Adrenal gland (tissue), 12 donors: ENCODE measurements around the gene CTAGE9. TPM values are rescaled to one million over a fixed set of nuclear protein-coding genes. Genes with fewer than 3 reads are reported as not detected.

Source experiments
- DNase-seq, 7 donors: peaks; one replicate each; pipeline ENCODE4 v3.0.0-alpha.2; 2019 to 2020
- H3K27ac ChIP-seq, 5 donors: fragments of 200-600 bp; sonication (generic) in 4 of 5; 1 replicate in 3 of 5; 2 replicates in 2 of 5; pipeline versions ENCODE4 v1.5.1 to v1.8.0; 2016 to 2020; ENCODE audit warnings: mild to moderate bottlenecking in 1 of 5
- H3K27me3 ChIP-seq: fragments of 200-600 bp; 2 replicates; pipeline ENCODE4 v1.8.0; 2021
- H3K36me3 ChIP-seq, 2 donors: fragments of 200-600 bp; replicated peaks in 1 of 2; 1 replicate in 1 of 2; 2 replicates in 1 of 2; pipeline versions ENCODE4 v1.5.1 to v1.8.0; 2018 to 2022
- H3K4me1 ChIP-seq, 2 donors: fragments of 200-600 bp; replicated peaks in 1 of 2; 1 replicate in 1 of 2; 2 replicates in 1 of 2; pipeline versions ENCODE4 v1.5.1 to v1.8.0; 2018 to 2021
- H3K4me3 ChIP-seq, 4 donors: fragments of 200-600 bp; sonication (generic) in 3 of 4; one replicate each; pipeline ENCODE4 v1.5.1; 2016 to 2018
- H3K9me3 ChIP-seq, 3 donors: fragments of 200-600 bp; sonication (generic) in 1 of 3; replicated peaks in 1 of 3; 1 replicate in 2 of 3; 2 replicates in 1 of 3; pipeline versions ENCODE4 v1.5.1 to v1.8.0; 2016 to 2021
- CTCF ChIP-seq, 6 experiments: fragments of 450-650 bp in 4 of 6; fragments of 200-600 bp in 2 of 6; sonication (generic) in 1 of 6; IDR thresholded peaks; 1 replicate in 5 of 6; 2 replicates in 1 of 6; pipeline versions ENCODE4 v1.5.1 to v1.8.0; 2016 to 2021; ENCODE audit warnings: antibody characterized with exemption in 6 of 6, mild to moderate bottlenecking in 2 of 6, moderate library complexity in 1 of 6
- POLR2A ChIP-seq, 2 donors: fragments of 450-650 bp; IDR thresholded peaks; one replicate each; pipeline ENCODE4 v1.6.1; 2017; ENCODE audit warnings: antibody characterized with exemption in 2 of 2, mild to moderate bottlenecking in 2 of 2, moderate library complexity in 1 of 2
- WGBS, 4 donors: extraction: QIAGEN DNeasy Blood & Tissue Kit in 2 of 4; methylation state at CpG; one replicate each; pipeline versions ENCODE4 v1.1.5 to v1.1.7; 2013 to 2017; 5-methylcytosine and 5-hydroxymethylcytosine counted together
- intact Hi-C, 2 donors: fragments of 100-400 bp; cut with DNase I; formaldehyde crosslinking; loops; one replicate each; pipeline versions ENCODE4 v1.14.1 to v1.15.0; 2022 to 2023
- polyA plus RNA-seq, 3 donors: library from polyadenylated mRNA; stranded (reverse); fragments of 200-250 nt in 2 of 3; fragments of 350-450 nt in 1 of 3; fragmentation: Illumina TruSeq in 1 of 3; extraction: RNeasy Lipid Tissue Mini Kit (QIAGEN cat#74804) in 1 of 3; gene quantifications; one replicate each; pipeline ENCODE4 v1.2.3, GENCODE V29; 2013 to 2014
- total RNA-seq, 9 donors: library from RNA; depleted of rRNA in 4 of 9; stranded (reverse); fragments of >200 nt in 4 of 9; fragments of 120-200 nt in 1 of 9; fragmentation: NEBNext Ultra II Directional in 1 of 9; extraction: Animal tissue kit (Norgen Biotek cat#: 25700) in 1 of 9; gene quantifications; one replicate each; pipeline versions ENCODE4 v1.1.0 to v1.2.4, GENCODE V29; 2013 to 2023
- donor health status: healthy with polysubstance abuse.
- donor health status: Bipolar disorder and iron deficiency.
- donor health status: DM: yes; HTN: yes; CAD: no.
- donor health status: DM: no; HTN: no; CAD: no.
- donor health status: DM: no; HTN: no; CAD: no.
- donor health status: DM: yes; HTN: yes; CAD: no.

Gene CTAGE9
- total and polyA plus RNA-seq, 12 donors = not detected

GRCh38 chr6:131673184-131673583 is 37.6 kb downstream of the CTAGE9 start:
- intact Hi-C loops = no loop called here
- no peak overlapping the region for H3K27ac ChIP-seq
- H3K9me3 ChIP-seq = no peaks in the 10 kb centered on the region
- no peak for TF ChIP-seq CTCF (IDR thresholded peaks at IDR 0.05)
- no peak for TF ChIP-seq POLR2A (IDR thresholded peaks at IDR 0.05)
- H3K27me3 ChIP-seq = no peaks in the 10 kb centered on the region
- no peak for DNase-seq
- no peaks in the 10 kb centered on the region for H3K4me1 ChIP-seq
- no peaks in the 10 kb centered on the region for H3K36me3 ChIP-seq
- WGBS, 4 donors = 86 to 100% (median 94%) methylated on average over 2 of the region's 2 CpGs
- H3K4me3 ChIP-seq = no peak overlapping the region

GRCh38 chr6:131669891-131670290 is 40.9 kb downstream of the CTAGE9 start:
- no peaks in the 10 kb centered on the region for H3K4me1 ChIP-seq
- WGBS, 4 donors = 54 to 75% (median 69%) methylated on average over 1 of the region's 1 CpG
- no peak overlapping the region for H3K4me3 ChIP-seq
- no peak for DNase-seq
- H3K27ac ChIP-seq = no peak overlapping the region
- TF ChIP-seq CTCF (IDR thresholded peaks at IDR 0.05) = no peak
- no peak for TF ChIP-seq POLR2A (IDR thresholded peaks at IDR 0.05)
- intact Hi-C loops = no loop called here
- H3K27me3 ChIP-seq = no peaks in the 10 kb centered on the region
- no peaks in the 10 kb centered on the region for H3K9me3 ChIP-seq
- no peaks in the 10 kb centered on the region for H3K36me3 ChIP-seq

GRCh38 chr6:131663578-131664165 is 47.1 kb downstream of the CTAGE9 start:
- intact Hi-C loops = no loop called here
- DNase-seq = no peak
- Histone ChIP-seq H3K4me3 (no peak overlapping the region), H3K4me1 (no peaks in the 10 kb centered on the region), H3K27me3 (no peaks in the 10 kb centered on the region), H3K9me3 (no peaks in the 10 kb centered on the region), H3K36me3 (no peaks in the 10 kb centered on the region), H3K27ac (no peak overlapping the region)
- 82 to 94% (median 91%) methylated on average over 2 of the region's 2 CpGs for WGBS, 4 donors
- TF ChIP-seq CTCF (IDR thresholded peaks at IDR 0.05) (no peak), POLR2A (IDR thresholded peaks at IDR 0.05) (no peak)

GRCh38 chr6:131660195-131660594 is 50.6 kb downstream of the CTAGE9 start:
- Histone ChIP-seq H3K27me3 (no peaks in the 10 kb centered on the region), H3K36me3 (no peaks in the 10 kb centered on the region), H3K27ac (no peak overlapping the region), H3K9me3 (no peaks in the 10 kb centered on the region), H3K4me1 (no peaks in the 10 kb centered on the region), H3K4me3 (no peak overlapping the region)
- TF ChIP-seq CTCF (IDR thresholded peaks at IDR 0.05) (no peak), POLR2A (IDR thresholded peaks at IDR 0.05) (no peak)
- DNase-seq = no peak
- WGBS, 4 donors = 25 to 64% (median 46%) methylated on average over 1 of the region's 1 CpG
- intact Hi-C loops = no loop called here

Other genes starting within 250 kb of the CTAGE9 start
- under 1 TPM in 5 of 9 donors, not detected in 4; 0.28 to 0.68 (median 0.39) TPM for gene ARG1, start 137.8 kb downstream of the CTAGE9 start, total RNA-seq
- under 1 TPM; 0.20 to 0.64 (median 0.48) TPM for gene ARG1, start 137.8 kb downstream of the CTAGE9 start, polyA plus RNA-seq
- 10 to 100 TPM; 16.9 to 46.1 (median 30.6) TPM for gene MED23, start 82.8 kb downstream of the CTAGE9 start, total RNA-seq
- 10 to 100 TPM; 18.5 to 27.0 (median 20.1) TPM for gene MED23, start 82.8 kb downstream of the CTAGE9 start, polyA plus RNA-seq
- 10 to 100 TPM in 6 of 9 donors, 1 to 10 TPM in 3; 6.3 to 69.7 (median 12.2) TPM for gene ENPP3, start 73.7 kb downstream of the CTAGE9 start, total RNA-seq
- gene ENPP3, start 73.7 kb downstream of the CTAGE9 start, polyA plus RNA-seq = 10 to 100 TPM in 1 of 3 donors, 1 to 10 TPM in 2; 4.9 to 17.8 (median 5.9) TPM
- under 1 TPM in 1 of 9 donors, not detected in 8; 0.06 TPM for gene OR2A4, start 9.6 kb downstream of the CTAGE9 start, total RNA-seq
- under 1 TPM in 1 of 3 donors, not detected in 2; 0.56 TPM for gene OR2A4, start 9.6 kb downstream of the CTAGE9 start, polyA plus RNA-seq
- 10 to 100 TPM in 6 of 9 donors, 1 to 10 TPM in 3; 6.8 to 44.7 (median 18.8) TPM for gene ENPP1, start 97.0 kb upstream of the CTAGE9 start, total RNA-seq
- gene ENPP1, start 97.0 kb upstream of the CTAGE9 start, polyA plus RNA-seq = 1 to 10 TPM; 2.1 to 4.6 (median 4.5) TPM
- gene CCN2, start 240.4 kb upstream of the CTAGE9 start, total RNA-seq = 100 to 1,000 TPM in 1 of 9 donors, 10 to 100 TPM in 7, 1 to 10 TPM in 1; 6.9 to 164 (median 69.6) TPM
- 10 to 100 TPM; 27.7 to 80.5 (median 29.9) TPM for gene CCN2, start 240.4 kb upstream of the CTAGE9 start, polyA plus RNA-seq